T follicular helper cell (primary cell): ENCODE results near the gene WDR75.
"Not testable (repeated sequence)": the region's sequence is repeated elsewhere in the genome, so short reads cannot be mapped to it uniquely, and the experiment has no call there.

Experiments
- DNase-seq: peaks from one replicate; pipeline ENCODE4 v3.0.0-alpha.2; 2020; ENCODE audit warnings: low read depth
- total RNA-seq, 2 experiments: gene quantifications; one replicate each; lab custom pipeline; 2026; lab: John Stamatoyannopoulos, UW

The WDR75 gene
- total RNA-seq = 100 to 304 reads per million in 2 experiments

- peak; percentile 88 for DNase-seq
Measured at GRCh38 chr2:189440947-189441708, at the start of gene WDR75. TSS of gene WDR75 (plus strand) at chr2:189441474. CDS start at chr2:189441493, 19 bp downstream.

- DNase-seq = no peak
Measured at GRCh38 chr2:189393440-189394111, 47.7 kb upstream of the WDR75 start.

- no peak for DNase-seq
Measured at GRCh38 chr2:189394525-189394924, 46.7 kb upstream of the WDR75 start.

- no peak for DNase-seq
Measured at GRCh38 chr2:189402932-189403331, 38.3 kb upstream of the WDR75 start.

DNA sequence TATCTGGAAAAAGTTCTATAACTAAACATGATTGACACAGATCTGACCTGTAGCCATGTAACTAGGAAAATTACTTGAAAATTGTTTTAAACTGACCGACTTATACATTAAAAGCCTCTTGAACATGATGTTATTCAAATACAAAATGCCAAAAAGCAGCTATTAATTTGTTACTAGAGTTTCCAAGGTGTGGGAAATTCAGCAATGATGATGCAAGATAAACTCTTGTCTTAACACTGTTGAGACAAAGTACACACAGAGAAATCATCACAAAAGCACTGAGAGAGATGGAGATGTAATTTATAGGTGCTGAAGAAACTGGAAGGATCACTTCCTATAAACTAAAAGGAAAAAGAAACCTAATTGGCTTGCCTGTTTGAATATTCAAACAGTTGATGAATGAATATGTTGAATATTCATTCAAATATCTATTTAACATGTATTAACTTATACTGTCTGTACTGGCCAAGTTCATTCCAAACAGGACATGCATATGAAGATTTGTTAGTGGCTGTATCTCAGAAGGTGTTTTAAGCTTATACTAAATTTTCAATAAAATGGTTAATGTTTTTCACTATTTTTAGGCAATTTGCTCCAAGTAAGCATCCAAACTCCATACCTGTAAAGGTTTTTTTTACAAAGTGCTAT lies 34.6 kb upstream of the WDR75 start:
- no peak for DNase-seq

- DNase-seq = no peak
Measured at GRCh38 chr2:189407281-189408209, 33.7 kb upstream of the WDR75 start.

- no peak for DNase-seq
Measured at GRCh38 chr2:189408294-189408693, 33.0 kb upstream of the WDR75 start.

DNA sequence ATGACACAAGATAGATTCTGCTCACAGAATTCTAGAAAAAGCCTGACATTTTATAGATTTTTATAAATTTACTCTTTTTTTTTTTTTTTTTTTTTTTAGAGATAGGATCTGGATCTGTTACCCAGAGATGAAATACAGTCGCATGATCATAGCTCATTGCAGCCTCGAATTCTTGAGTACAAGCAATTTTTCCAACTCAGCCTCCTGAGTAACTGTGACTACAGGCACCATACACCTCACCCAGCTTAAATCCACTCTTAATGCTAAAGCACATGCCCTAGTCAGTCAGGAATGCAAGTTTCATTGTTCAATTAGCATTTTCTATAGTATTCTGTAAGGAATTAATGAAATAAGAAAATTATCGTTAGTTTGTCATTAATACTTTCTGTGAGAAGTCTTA lies 32.1 kb upstream of the WDR75 start:
- no peak for DNase-seq

GRCh38 chr2:189409647-189410046 lies 31.6 kb upstream of the WDR75 start:
- DNase-seq = no peak

- DNase-seq = no peak
Measured at GRCh38 chr2:189411860-189412259, 29.4 kb upstream of the WDR75 start.

DNA sequence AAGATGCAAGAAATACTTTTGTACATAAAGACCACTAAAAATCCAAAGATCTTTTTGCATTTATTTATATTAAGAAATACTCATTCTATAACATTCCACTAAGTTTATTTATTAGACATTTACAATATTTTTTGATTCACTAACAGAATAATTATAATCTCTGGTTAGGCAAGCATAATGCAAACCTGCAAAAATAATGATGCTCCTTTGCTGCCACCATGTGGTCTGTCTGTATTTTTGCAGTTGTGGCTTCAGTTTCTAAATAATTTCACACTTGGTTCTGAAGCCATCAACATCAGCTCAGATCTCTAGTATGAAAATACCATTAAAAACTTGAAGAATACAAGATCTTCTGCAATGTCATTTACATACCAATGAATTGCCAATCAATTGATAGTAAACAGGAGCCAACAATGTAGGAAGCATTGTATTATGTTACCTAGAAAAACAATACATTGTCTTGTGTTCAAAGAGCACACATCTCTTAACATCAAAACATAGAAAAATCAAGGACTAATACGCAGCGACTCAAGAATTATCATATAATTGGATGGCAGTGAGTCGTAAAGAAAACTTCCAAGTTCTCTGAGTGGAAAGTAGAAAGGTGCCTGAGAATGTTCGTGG lies 28.8 kb upstream of the WDR75 start:
- peak; percentile 13 for DNase-seq

DNA sequence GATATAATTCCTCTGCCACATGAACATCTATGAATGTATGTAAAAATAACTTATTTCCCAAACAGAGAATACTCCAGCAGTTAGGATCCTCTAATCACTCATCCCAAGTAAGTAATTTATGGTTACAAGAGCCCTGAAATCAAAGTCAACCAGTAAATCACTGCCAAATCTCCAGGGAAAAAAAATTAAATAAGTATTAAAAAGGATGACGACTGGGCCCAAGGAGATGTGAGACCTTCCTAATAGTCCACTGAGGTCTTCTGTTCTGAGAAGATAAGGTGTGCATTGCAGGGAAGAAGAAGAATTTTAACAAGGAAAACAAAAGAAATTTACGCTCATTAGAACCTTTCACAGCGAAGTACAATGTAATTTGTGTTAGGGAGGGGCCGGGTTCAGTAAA lies 28.0 kb upstream of the WDR75 start:
- DNase-seq = no peak

DNA sequence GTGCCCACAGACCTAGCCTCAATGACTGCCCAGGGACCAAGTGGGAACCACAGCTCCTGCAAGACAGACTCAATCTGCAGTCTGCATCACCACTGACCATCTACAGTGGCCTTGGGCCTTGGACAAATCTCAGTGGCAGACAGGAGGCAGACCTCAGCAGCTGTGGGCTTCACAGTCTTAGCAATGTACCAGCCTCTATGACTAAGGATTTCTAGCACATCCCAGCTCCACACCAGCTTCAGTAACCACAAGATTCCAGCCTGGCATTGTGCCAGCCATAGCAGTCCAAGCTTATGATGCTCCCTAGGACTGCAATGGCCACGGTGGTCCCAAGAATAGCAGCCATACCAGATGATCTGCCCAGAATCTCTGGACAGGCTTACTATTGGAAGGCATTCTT lies 19.6 kb upstream of the WDR75 start:
- no peak for DNase-seq

DNA sequence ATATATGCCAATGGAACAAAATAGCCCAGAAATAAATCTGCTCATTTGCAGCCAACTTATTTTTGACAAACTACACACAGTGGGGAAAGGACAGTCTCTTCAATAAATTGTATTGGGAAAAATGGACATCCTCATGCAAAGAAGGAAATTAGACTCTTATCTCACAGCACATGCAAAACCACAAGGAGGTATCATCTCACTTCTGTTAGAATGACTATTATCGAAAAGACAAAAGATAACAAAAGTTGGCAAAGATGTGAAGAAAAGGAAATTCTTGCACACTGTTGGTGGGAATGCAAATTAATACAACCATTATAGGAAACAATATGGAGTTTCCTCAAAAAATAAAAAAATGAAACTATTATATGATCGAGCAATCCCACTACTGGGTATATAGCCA lies 16.3 kb upstream of the WDR75 start:
- no peak for DNase-seq

DNA sequence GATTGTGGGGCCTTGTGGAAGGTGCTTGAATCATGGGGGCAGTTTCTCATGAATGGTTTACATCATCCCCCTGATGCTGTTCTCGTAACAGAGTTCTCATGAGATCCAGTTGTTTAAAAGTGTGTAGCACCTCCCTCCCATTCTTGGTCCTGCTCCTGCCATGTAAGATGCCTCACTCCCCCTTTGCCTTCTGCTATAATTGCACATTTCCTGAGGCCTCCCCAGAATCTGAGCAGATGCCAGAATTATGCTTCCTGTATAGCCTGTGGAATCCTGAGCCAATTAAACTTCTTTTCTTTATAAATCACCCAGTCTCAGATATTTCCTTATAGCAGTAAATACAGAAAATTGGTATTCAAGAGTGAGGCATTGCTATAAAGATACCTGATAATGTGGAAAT lies 15.6 kb upstream of the WDR75 start:
- no peak for DNase-seq

GRCh38 chr2:189426886-189427285 lies 14.4 kb upstream of the WDR75 start:
- no peak for DNase-seq

DNA sequence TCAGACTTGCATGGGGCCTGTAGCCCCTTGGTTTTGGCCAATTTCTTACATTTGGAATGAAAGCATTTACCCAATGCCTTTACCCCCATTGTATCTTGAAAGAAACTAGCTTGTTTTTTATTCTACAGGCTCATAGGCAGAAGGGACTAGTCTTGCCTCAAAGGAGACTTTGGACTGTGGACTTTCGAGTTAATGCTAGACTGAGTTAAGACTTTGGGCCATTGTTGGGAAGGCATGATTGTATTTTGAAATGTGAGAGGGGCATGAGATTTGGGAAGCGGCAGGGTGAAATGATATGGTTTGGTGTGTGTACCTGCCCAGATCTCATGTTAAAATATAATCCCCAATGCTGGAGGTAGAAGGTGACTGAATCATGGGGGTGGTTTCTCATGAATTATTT lies 13.4 kb upstream of the WDR75 start:
- DNase-seq = no peak

- not testable (repeated sequence) for DNase-seq
Measured at GRCh38 chr2:189430448-189430847, 10.8 kb upstream of the WDR75 start.

GRCh38 chr2:189435803-189436202 lies 5.5 kb upstream of the WDR75 start:
- not testable (repeated sequence) for DNase-seq

DNA sequence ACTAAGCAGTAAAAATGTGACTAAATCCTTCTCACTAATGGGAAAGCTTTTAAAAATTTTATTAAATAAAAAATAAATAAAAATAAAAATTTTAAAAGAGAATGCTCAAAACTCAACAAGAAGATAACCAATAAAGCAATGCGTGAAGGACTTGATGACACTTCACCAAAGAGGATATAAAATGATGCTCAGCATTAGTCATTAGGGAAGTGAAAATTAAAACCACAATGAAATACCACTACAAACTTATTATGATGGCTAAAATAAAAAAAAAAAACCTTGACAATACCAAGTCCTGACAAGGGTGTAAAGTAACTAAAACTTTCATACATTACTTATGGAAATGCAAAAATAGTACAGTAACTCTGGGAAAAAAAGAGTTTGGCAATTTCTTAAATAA lies 3.3 kb upstream of the WDR75 start:
- no peak for DNase-seq

DNA sequence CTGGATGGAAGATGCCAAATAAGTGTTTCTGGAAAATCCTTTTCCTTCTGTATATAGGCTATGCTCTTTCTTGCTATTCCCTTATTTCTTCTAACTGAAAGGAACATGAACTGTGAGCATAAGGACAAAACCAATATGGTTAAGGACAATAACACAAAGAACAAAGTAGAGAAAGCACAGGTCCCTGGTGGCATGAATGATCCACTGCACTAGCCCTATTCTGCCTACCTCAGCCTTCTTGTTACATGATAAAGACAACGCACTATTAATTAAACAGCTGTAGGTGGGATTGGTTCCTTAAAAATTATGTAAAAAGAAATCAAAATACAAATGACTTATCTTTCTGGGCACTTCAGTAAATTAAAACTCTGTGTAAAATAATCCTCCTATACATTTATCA lies 1.9 kb upstream of the WDR75 start:
- no peak for DNase-seq

GRCh38 chr2:189440644-189440946 lies 679 bp upstream of the WDR75 start:
- no peak for DNase-seq
